HepG2 (cell line): Measurements from ENCODE around the gene TSHZ2.

Experiments
- CTCF ChIP-seq: sonication (generic); formaldehyde crosslinking; IDR thresholded peaks from 2 replicates; pipeline ENCODE4 v1.5.0; 2020; ENCODE audit warnings: mild to moderate bottlenecking, missing genetic modification reagents, moderate library complexity
- POLR2A ChIP-seq, 2 experiments: IDR thresholded peaks; 2 replicates each; pipeline ENCODE4 v1.6.1; 2011; ENCODE audit warnings: low read depth in 2 of 2, low read length in 2 of 2, mild to moderate bottlenecking in 1 of 2, moderate library complexity in 1 of 2; ENCODE audit not compliant: insufficient read depth in 1 of 2
- SMARCC2 ChIP-seq: fragments of 450-650 bp; IDR thresholded peaks from 2 replicates; pipeline ENCODE4 v1.6.1; 2017; ENCODE audit warnings: antibody characterized with exemption, mild to moderate bottlenecking
- ZBTB3 ChIP-seq: sonication (generic); formaldehyde crosslinking; IDR thresholded peaks from 2 replicates; pipeline ENCODE4 v1.4.0; 2020; ENCODE audit warnings: low read depth, mild to moderate bottlenecking, moderate library complexity, missing genetic modification reagents, borderline replicate concordance
- ZNF513 ChIP-seq: sonication (generic); formaldehyde crosslinking; conservative IDR thresholded peaks from 2 replicates; pipeline ENCODE4 v1.5.0; 2020; ENCODE audit warnings: missing genetic modification reagents

GRCh38 chr20:53069132-53069531, 97.0 kb downstream of the TSHZ2 start:
- TF ChIP-seq CTCF (CRISPR knock-in tag): no peak
- no peak for TF ChIP-seq ZNF513 (CRISPR knock-in tag)
- no peak for TF ChIP-seq POLR2A (IDR thresholded peaks at IDR 0.05; ENCODE audit: insufficient read depth in 1 of 2, low read depth in 2 of 2, low read length in 2 of 2)
- TF ChIP-seq ZBTB3 (CRISPR knock-in tag): no peak
- no peak for TF ChIP-seq SMARCC2
